GM18868 (cell line): ENCODE measurements around the gene TDG.

Experiments
- ATAC-seq: cut with Tn5 transposase; IDR thresholded peaks from one replicate; pipeline ENCODE4 v1.9.1; 2021; ENCODE audit warnings: mild to moderate bottlenecking, moderate library complexity; ENCODE audit not compliant: unreplicated experiment

The TDG gene

GRCh38 chr12:103965590-103966504, at the start of gene TDG:
TSS of gene TDG (plus strand) at chr12:103965872. CDS start at chr12:103966038, 166 bp downstream.
- ATAC-seq, result peak; percentile 93

DNA sequence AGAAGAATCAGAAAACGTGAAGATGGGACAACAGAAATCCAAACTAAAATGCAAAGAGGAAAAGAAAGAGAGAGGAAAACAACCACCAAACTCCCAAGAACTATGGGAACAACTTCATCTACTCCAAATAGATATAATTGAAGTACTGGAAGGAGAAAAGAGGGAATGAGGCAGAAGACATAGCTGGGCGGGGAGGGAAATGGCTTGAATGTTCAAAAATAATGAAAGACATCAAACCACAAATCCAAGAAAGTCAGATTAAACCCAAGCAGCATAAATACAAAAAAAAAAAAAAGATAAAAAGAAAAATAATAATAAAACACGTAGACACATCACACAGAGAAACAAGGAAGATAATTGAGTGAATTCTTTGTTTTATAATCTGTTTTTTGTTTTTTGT, 47.8 kb upstream of the TDG start:
- ATAC-seq, result no peak

DNA sequence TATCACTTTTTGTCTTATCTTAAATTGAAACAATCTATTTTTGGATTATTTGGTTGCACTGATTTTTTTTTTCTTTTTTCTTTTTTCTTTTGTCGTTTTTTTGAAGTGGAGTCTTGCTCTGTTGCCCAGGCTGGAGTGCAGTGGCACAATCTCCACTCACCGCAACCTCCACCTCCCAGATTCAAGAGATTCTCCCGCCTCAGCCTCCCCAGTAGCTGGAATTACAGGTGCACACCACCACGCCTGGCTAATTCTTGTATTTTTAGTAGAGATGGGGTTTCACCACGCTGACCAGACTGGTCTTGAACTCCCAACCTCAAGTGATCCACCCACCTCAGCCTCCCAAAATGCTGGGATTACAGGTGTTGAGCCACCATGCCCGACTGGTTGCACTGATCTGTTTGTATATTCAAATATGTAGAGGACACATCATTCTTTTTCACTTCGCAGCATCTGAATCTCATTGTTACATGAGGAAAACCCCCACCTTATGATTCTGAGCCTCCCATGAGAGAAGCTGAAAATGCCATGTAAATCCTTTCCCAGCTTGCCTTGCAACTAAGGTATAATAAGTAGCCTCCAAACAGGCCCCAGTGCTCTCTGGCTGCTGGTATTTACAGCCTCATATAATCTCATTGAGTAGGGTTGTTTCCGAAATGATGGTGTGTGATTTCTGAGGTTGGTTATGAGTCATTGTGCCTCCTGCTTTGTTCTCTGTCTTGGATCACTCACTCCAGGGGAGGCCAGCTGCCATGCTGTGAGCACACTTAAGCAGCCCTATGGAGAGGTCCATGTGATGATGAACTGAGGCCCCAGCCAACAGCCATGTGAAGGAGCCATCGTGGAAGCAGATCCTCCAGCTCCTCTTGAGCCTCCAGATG, 40.7 kb upstream of the TDG start:
- peak; percentile 50 for ATAC-seq

DNA sequence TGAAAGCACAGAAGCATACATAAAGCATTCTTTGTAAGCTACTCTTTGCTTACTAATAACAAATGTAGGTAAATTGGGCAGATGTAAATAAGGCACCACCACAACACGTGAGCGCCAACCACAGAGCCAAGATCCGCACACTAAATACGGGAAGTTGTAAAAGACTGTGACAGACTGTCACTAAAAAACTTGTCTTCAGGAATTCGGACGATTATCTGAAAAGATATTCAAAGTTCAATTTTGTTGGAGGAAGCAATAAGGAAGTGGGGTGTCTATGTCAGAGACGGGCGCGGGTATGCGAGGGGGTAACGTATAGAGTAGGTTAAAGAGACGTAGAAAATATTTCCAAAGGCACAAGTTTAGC, 37.0 kb upstream of the TDG start:
- peak; percentile 19 for ATAC-seq

DNA sequence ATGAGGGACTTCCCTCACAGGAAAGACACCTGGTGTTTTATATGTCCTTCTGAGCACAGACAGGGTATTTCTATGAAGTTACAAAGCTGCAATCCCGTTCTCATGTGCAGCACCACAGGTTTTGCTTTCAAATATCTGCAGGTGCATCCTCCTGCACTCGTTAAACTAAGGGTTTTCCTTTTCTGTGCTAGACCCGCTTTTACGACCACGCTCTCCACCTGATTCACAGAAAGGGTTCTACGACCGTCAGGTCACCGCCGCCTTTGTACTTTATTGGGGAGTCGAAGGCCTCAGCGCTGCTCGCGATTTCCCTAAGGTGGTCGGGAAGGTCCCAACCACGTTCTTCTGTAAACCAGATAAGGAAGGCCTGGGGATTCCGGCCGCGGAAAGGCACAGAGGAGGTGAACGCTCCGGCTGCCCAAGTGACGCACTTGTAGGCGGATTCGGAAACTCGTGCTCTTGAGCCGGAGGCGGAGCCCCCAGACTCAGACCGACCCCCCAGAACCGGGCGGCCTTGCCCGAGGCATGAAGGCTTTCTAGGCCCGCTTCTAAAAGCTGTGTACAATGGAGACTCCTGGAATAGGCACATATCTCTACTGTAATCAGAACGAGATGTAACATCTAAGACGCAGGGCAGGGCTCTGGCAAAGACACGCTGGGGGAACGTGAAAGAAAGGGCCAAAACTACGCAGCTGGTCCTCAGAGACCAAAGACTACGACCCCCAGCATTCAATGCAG, 36.5 kb upstream of the TDG start:
- ATAC-seq, result no peak

- ATAC-seq, result no peak
Observed at GRCh38 chr12:103929784-103930033, 36.0 kb upstream of the TDG start.

DNA sequence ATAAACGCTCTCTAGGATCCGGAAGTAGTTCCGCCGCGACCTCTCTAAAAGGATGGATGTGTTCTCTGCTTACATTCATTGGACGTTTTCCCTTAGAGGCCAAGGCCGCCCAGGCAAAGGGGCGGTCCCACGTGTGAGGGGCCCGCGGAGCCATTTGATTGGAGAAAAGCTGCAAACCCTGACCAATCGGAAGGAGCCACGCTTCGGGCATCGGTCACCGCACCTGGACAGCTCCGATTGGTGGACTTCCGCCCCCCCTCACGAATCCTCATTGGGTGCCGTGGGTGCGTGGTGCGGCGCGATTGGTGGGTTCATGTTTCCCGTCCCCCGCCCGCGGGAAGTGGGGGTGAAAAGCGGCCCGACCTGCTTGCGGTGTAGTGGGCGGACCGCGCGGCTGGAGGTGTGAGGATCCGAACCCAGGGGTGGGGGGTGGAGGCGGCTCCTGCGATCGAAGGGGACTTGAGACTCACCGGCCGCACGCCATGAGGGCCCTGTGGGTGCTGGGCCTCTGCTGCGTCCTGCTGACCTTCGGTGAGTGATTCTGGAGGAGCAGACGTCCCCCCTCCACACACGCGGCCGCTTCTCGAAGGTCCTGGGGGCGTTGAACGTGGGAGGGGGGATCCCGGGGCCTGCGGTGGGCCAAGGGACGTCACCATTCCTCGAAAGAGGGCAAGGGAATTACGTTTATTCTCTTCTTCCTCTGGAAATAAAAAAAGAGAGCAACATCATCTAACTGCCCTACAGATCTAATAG, 35.5 kb upstream of the TDG start, which contains the start of gene HSP90B1:
HSP90B1 (plus strand) TSS at position 377 of the 753 bp plus-strand sequence; CDS start at position 483, 106 bp downstream.
- ATAC-seq, result peak; percentile 57

DNA sequence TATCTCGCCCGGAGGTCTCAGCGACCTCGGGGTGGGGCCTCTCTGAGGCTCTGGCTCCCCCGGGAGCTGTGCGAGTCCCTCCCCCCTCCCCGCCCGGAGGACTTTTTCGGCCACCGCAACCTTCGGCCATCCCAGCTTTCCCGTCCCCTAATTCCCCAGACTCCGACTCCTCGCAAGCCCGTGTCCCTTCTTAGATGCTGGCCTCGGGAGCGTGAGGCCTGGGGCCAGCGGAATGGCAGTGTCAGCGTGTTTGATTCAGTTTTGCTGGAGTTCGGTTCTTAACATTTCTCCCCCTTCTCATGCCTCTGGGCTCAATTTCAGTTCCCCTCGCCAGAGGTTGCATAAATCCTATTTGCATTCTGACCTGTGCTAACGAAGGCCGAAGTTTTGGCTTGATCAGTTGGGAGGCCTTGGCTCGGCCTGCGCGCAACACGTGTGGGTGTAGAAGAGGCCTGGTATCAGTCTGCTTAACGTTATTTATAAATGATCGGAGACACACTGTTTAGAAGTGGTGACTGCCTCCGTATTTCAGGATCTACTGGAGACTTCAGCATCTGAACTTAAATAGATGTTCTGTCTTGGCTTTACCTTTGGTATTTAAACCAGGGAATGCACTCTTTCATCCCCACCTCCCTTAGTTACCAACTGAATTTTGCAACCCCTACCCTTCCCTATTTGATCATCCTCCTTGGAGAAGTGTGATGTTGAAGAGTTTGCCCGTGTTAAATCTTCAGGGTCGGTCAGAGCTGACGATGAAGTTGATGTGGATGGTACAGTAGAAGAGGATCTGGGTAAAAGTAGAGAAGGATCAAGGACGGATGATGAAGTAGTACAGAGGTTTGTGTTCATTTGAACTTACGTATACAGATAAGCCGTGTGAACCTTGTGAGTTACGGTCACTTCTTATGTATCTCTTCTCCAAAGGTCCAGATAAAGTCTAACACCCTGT, 34.6 kb upstream of the TDG start:
- no peak for ATAC-seq

DNA sequence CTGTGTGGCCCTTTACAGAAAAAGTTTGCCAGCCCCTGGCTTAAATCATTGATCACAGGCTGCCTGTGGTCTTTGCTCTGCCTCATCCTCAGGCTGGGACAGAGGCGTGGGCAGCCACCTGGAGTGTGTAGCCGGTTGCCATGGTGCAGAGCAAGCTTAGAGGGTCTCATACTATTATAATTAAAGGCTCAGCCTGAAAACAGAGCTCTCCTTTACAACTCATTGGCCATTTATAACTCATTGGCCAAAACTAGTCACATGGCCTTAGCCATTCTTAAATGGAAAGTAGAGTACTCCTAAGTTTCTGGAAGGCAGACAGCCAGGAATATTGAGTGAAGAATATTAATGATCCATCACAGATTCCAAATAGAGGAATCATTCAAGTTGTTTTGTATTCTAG, 32.4 kb upstream of the TDG start:
- no peak for ATAC-seq

- ATAC-seq, result no peak
Observed at GRCh38 chr12:103936679-103937078, 29.0 kb upstream of the TDG start.

GRCh38 chr12:103944964-103945363, 20.7 kb upstream of the TDG start:
- no peak for ATAC-seq

DNA sequence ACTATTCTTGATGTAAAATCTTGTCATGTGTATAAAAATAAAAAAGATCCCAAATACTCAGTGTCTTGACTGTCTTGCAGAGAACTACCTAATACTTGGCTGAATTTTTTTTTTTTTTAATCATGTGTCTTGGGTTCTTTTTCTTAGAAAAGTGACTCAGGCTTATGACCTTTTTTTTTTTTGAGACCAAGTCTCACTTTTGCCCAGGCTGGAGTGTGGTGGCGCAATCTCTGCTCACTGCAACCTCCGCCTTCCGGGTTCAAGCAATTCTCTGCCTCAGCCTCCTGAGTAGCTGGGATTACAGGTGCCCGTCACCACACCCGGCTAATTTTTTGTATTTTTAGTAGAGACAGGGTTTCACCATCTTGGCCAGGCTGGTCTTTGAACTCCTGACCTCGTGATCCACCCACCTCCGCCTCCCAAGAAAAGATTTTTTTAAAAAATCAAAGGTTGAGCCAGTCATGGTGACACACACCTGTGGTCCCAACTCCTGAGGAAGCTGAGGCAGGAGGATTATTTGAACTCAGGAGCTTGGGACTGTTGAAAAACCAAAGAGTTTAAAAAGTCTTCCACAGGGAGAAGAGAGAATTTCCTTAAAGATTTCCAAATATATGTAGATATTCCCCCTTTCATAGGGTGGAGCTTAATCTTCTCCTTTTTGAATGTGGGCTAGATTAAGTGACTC, 17.7 kb upstream of the TDG start:
- no peak for ATAC-seq

GRCh38 chr12:103948746-103949406, 16.8 kb upstream of the TDG start:
- ATAC-seq, result no peak

GRCh38 chr12:103952497-103952896, 13.2 kb upstream of the TDG start:
- no peak for ATAC-seq

DNA sequence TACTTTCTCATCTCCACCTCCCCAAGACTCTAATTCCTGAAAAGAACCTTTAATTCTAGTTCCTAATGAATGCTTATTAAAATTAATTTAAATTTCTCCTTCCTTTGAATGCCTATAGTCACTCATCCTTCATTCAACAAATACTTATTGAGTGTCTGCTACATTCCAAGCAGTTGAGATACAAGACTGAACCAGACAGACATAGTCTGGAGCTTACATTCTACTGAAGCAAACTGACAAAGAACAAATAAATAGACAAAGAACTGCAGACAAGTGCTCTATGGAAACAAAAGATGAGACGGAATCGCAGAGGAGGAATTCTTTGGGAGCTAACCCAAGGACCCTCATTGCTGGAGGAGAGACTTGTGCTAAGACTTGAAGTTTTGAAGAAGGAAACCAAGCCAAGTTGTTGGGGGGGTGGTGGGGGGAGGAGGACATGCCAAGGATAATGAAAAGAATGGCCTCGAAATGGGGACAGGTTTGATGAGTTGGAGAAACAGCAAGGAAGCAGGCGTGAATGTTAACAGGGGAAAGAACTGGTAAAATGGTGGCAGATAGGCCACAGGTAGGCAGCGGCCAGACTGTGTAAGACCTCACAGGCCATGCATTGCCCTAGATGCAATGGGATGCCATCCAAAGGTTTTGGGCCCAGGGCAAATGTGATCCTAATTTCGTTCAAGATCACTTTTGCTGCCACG, 9.7 kb upstream of the TDG start:
- no peak for ATAC-seq

DNA sequence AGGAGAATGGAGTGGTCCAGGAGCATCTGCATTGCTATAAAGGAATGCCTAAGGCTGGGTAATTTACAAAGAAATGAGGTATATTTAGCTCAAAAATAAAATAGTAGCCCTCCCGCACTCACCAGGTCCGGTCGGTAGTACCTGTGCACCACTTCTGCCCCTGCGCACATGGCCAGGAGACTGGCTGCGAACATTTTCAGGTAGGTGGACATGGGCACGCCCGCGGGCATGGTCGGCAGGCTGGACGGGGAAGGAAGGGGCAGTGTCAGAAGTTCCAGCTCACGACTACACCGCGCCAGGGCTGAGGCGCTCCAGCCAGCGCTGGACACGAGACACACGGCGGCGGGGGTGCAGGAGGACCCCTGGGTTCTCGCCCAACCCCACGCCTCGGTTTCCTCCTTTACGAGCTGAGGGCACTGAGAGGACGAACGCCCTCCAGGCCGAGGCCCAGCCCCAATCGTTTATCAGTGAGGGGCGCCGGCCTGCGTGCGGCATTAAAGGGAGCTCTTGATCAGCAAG, 9.1 kb upstream of the TDG start:
- ATAC-seq, result peak; percentile 17

- ATAC-seq, result no peak
Observed at GRCh38 chr12:103957865-103958388, 7.7 kb upstream of the TDG start.
